Inferior parietal cortex (tissue), 1 donor: ENCODE data around the gene UBE2E3.
"Not testable (repeated sequence)": the region's sequence is repeated elsewhere in the genome, so short reads cannot be mapped to it uniquely, and the experiment has no call there.

Experiments used
- DNase-seq: peaks from one replicate; pipeline ENCODE4 v3.0.0-alpha.2; 2016; ENCODE audit errors: extremely low spot score

UBE2E3 gene

GRCh38 chr2:181025004-181025403, 44.6 kb downstream of the UBE2E3 start:
- no peak for DNase-seq

GRCh38 chr2:181036445-181036844, 56.0 kb downstream of the UBE2E3 start:
- DNase-seq: no peak

GRCh38 chr2:181036848-181037603, 56.6 kb downstream of the UBE2E3 start:
- no peak for DNase-seq

GRCh38 chr2:181037922-181038321, 57.5 kb downstream of the UBE2E3 start:
- no peak for DNase-seq

- no peak for DNase-seq
Measured at GRCh38 chr2:181038796-181039195, 58.4 kb downstream of the UBE2E3 start.

- DNase-seq: not testable (repeated sequence)
Measured at GRCh38 chr2:181040839-181041238, 60.4 kb downstream of the UBE2E3 start.

- DNase-seq: no peak
Measured at GRCh38 chr2:181041661-181042060, 61.3 kb downstream of the UBE2E3 start.

- DNase-seq: no peak
Measured at GRCh38 chr2:181042706-181043105, 62.3 kb downstream of the UBE2E3 start.

- DNase-seq: no peak
Measured at GRCh38 chr2:181046833-181047232, 66.4 kb downstream of the UBE2E3 start.

GRCh38 chr2:181047829-181048228, 67.4 kb downstream of the UBE2E3 start:
- DNase-seq: no peak

- no peak for DNase-seq
Measured at GRCh38 chr2:181051861-181052522, 71.6 kb downstream of the UBE2E3 start.

GRCh38 chr2:181052523-181052891, 72.1 kb downstream of the UBE2E3 start:
- no peak for DNase-seq

- DNase-seq: no peak
Measured at GRCh38 chr2:181054256-181054655, 73.9 kb downstream of the UBE2E3 start.

- no peak for DNase-seq
Measured at GRCh38 chr2:181054843-181055242, 74.4 kb downstream of the UBE2E3 start.

GRCh38 chr2:181058378-181059269, 78.2 kb downstream of the UBE2E3 start:
- DNase-seq: no peak

GRCh38 chr2:181063696-181064095, 83.3 kb downstream of the UBE2E3 start:
- no peak for DNase-seq

GRCh38 chr2:181065458-181065857, 85.1 kb downstream of the UBE2E3 start:
- no peak for DNase-seq

- DNase-seq: no peak
Measured at GRCh38 chr2:181066333-181066732, 85.9 kb downstream of the UBE2E3 start.

GRCh38 chr2:181070119-181070835, 89.9 kb downstream of the UBE2E3 start:
- no peak for DNase-seq

- no peak for DNase-seq
Measured at GRCh38 chr2:181070836-181071200, 90.4 kb downstream of the UBE2E3 start.

GRCh38 chr2:181072486-181073235, 92.3 kb downstream of the UBE2E3 start:
- no peak for DNase-seq
